22Rv1 (cell line): ENCODE results near the gene CEP104.
"Not testable (repeated sequence)": the region's sequence is repeated elsewhere in the genome, so short reads cannot be mapped to it uniquely, and the experiment has no call there.

Source experiments
- H3K27ac ChIP-seq: fragments of 450-650 bp; 2 replicates; pipeline ENCODE4 v1.5.1; 2017
- ZFX ChIP-seq: fragments of 450-650 bp; IDR thresholded peaks from 2 replicates; pipeline ENCODE4 v1.6.1; 2017; ENCODE audit warnings: antibody characterized with exemption, borderline replicate concordance
- TF ChIP-seq, protein P1 (sequence below): fragments of 450-650 bp; IDR thresholded peaks from 2 replicates; pipeline ENCODE4 v1.5.1; 2017; ENCODE audit warnings: mild to moderate bottlenecking

CEP104 gene

DNA sequence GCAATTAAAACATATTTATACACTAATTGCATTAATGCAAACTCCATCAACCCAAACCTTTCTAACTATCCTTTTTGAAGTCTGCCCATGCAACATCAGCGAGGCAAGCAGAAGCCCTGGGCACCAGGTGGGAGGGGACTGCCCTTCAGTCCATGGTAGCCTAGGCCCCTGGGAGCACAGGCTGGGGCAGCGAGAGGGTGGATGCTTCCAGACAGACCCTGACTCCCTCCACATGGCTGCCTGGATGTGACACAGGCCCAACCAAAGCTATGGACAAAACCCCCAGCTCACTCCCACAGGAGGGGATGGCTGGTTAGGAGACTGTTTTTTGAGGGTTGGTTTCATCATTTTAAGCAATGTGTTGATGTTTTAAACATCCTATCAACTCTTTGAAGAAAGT lies 42.9 kb downstream of the CEP104 start:
- H3K27ac ChIP-seq, result no peak overlapping the region
- TF ChIP-seq ZFX, result no peak
- TF ChIP-seq, protein P1, sequence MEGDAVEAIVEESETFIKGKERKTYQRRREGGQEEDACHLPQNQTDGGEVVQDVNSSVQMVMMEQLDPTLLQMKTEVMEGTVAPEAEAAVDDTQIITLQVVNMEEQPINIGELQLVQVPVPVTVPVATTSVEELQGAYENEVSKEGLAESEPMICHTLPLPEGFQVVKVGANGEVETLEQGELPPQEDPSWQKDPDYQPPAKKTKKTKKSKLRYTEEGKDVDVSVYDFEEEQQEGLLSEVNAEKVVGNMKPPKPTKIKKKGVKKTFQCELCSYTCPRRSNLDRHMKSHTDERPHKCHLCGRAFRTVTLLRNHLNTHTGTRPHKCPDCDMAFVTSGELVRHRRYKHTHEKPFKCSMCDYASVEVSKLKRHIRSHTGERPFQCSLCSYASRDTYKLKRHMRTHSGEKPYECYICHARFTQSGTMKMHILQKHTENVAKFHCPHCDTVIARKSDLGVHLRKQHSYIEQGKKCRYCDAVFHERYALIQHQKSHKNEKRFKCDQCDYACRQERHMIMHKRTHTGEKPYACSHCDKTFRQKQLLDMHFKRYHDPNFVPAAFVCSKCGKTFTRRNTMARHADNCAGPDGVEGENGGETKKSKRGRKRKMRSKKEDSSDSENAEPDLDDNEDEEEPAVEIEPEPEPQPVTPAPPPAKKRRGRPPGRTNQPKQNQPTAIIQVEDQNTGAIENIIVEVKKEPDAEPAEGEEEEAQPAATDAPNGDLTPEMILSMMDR, result no peak

GRCh38 chr1:3811595-3811911 lies 45.5 kb downstream of the CEP104 start:
- H3K27ac ChIP-seq, result no peak overlapping the region
- no peak for TF ChIP-seq ZFX
- TF ChIP-seq, protein P1, result no peak

GRCh38 chr1:3810149-3810761 lies 46.8 kb downstream of the CEP104 start:
- not testable (repeated sequence) for H3K27ac ChIP-seq

GRCh38 chr1:3809680-3810079 lies 47.3 kb downstream of the CEP104 start:
- no peak overlapping the region for H3K27ac ChIP-seq
- TF ChIP-seq, protein P1, result no peak
- TF ChIP-seq ZFX, result no peak

DNA sequence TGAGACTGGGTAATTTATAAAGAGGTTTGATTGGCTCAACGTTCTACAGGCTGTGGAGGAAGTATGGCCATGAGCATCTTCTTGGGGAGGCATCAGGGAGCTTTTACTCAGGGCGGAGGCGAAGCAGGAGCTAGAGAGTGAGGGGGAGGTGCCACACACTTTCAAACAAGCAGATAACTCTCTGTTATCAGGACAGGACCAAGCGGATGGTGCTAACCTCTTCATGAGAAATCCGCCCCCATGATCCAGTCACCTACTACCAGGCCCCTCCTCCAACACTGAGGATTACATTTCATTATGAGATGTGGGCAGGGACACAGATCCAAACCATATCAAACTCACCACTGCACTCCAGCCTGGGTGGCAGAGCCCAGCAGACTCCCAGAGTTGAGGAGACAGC lies 49.2 kb downstream of the CEP104 start:
- H3K27ac ChIP-seq, result no peak overlapping the region
- TF ChIP-seq, protein P1, result no peak
- TF ChIP-seq ZFX, result no peak

DNA sequence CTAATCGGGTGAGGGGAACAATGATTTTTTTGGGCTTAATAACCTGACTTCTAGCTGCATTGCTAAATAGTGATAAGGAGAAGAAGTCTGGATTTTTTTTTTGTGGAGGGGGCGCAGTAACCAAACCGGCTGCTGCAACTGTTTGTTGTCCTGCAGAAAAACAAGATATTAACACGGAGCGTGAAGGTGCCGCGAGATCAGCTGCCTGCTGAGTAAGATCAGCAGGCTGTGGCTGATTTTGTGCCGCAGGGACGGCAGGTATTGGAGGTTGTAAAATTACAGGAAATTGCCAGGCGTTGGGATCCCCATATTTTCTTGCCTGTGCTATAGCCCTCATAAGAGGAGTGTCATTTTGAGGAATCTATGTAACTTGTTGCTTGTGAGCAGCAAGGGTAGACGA lies 52.0 kb downstream of the CEP104 start:
- H3K27ac ChIP-seq, result no peak overlapping the region
- TF ChIP-seq, protein P1, result no peak
- TF ChIP-seq ZFX, result no peak

DNA sequence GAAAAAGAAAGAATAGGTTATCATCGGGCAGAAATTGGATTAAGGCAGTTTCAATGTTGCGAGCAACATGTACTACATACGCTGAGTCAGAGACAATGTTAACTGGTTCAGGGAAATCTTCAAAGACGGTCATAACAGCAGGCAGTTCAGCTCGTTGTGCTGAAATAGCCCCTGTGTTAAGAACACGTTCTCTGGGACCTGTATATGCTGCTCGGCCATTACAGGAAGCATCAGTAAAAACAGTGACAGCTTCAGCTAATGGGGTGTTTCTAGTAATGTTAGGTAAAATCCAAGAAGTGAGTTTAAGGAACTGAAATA lies 52.4 kb downstream of the CEP104 start:
- not testable (repeated sequence) for H3K27ac ChIP-seq

GRCh38 chr1:3803905-3804626 lies 52.9 kb downstream of the CEP104 start:
- no peak overlapping the region for H3K27ac ChIP-seq
- no peak for TF ChIP-seq ZFX
- TF ChIP-seq, protein P1, result no peak

- H3K27ac ChIP-seq, result not testable (repeated sequence)
Observed at GRCh38 chr1:3800795-3801194, 56.2 kb downstream of the CEP104 start.
